Heart right ventricle (tissue), 16 donors: Measurements from ENCODE around the gene EDNRA. TPM values are rescaled to one million over a fixed set of nuclear protein-coding genes. Genes with fewer than 3 reads are reported as not detected.

Source experiments
- ATAC-seq, 8 donors: fragments of 200-7000 bp; cut with Tn5 transposase; one replicate each; pipeline ENCODE4 v1.9.1; 2020; ENCODE audit warnings: mild to moderate bottlenecking in 8 of 8, moderate library complexity in 8 of 8, moderate number of reproducible peaks in 1 of 8
- DNase-seq, 2 donors: peaks; one replicate each; pipeline ENCODE4 v3.0.0-alpha.2; 2020
- H3K27ac ChIP-seq, 10 donors: fragments of 200-600 bp; sonication (generic) in 2 of 10; one replicate each; pipeline versions ENCODE4 v1.5.0 to v1.8.0; 2020 to 2022; ENCODE audit warnings: mild to moderate bottlenecking in 3 of 10
- H3K27me3 ChIP-seq, 7 donors: fragments of 200-600 bp; one replicate each; pipeline ENCODE4 v1.8.0; 2021 to 2022; ENCODE audit warnings: mild to moderate bottlenecking in 2 of 7
- H3K36me3 ChIP-seq, 9 donors: fragments of 200-600 bp; sonication (generic) in 1 of 9; one replicate each; pipeline versions ENCODE4 v1.5.0 to v1.8.0; 2020 to 2022; ENCODE audit warnings: mild to moderate bottlenecking in 2 of 9
- H3K4me1 ChIP-seq, 9 donors: fragments of 200-600 bp; sonication (generic) in 1 of 9; one replicate each; pipeline versions ENCODE4 v1.5.0 to v1.8.0; 2020 to 2022; ENCODE audit warnings: mild to moderate bottlenecking in 4 of 9
- H3K4me3 ChIP-seq, 10 donors: fragments of 200-600 bp; sonication (generic) in 2 of 10; one replicate each; pipeline versions ENCODE4 v1.5.0 to v1.8.0; 2020 to 2022; ENCODE audit warnings: mild to moderate bottlenecking in 7 of 10, moderate library complexity in 2 of 10
- H3K9me3 ChIP-seq, 11 donors: fragments of 200-600 bp in 10 of 11; sonication (generic) in 2 of 11; one replicate each; pipeline versions ENCODE4 v1.5.0 to v1.8.0; 2013 to 2022; ENCODE audit warnings: mild to moderate bottlenecking in 2 of 11, control low read depth in 1 of 11, moderate library complexity in 1 of 11
- WGBS, 2 donors: extraction: QIAGEN DNeasy Blood & Tissue Kit; methylation state at CpG; one replicate each; pipeline ENCODE4 v1.1.7; 2013; ENCODE audit warnings: inconsistent platforms in 1 of 2; 5-methylcytosine and 5-hydroxymethylcytosine counted together
- intact Hi-C, 10 donors: fragments of 100-400 bp; cut with DNase I; formaldehyde crosslinking; loops; one replicate each; pipeline versions ENCODE4 v1.11.1 to v1.14.2; 2022
- polyA plus RNA-seq, 2 donors: library from polyadenylated mRNA; stranded (reverse); fragments of 200-250 nt; gene quantifications; one replicate each; pipeline ENCODE4 v1.2.3, GENCODE V29; 2013
- total RNA-seq, 10 donors: library from RNA; stranded (reverse); fragmentation: NEBNext Ultra II Directional in 3 of 10; extraction: Animal tissue kit (Norgen Biotek cat#: 25700) in 3 of 10; gene quantifications; one replicate each; pipeline versions ENCODE4 v1.2.1 to v1.2.4, GENCODE V29; 2021 to 2023
- TF ChIP-seq, protein P1 (sequence below), 9 donors: fragments of 200-600 bp; sonication (generic) in 2 of 9; IDR thresholded peaks; one replicate each; pipeline versions ENCODE4 v1.5.0 to v1.8.0; 2021 to 2022; ENCODE audit warnings: antibody characterized with exemption in 9 of 9, mild to moderate bottlenecking in 5 of 9, moderate library complexity in 1 of 9
- donor health status: Arrhythmogenic right ventricular cardiomyopathy.
- donor health status: ischemic (EF 13 %, LVEDD 7.1; RV severe dilation, severe dysfunction).
- donor health status: healthy with polysubstance abuse.
- donor health status: DM: no; HTN: yes; CAD: no.
- donor health status: DM: no; HTN: no; CAD: no.
- donor health status: ischemic (EF 25% LVEDD 6.9; RV normal size, moderate dysfunction).
- donor health status: ischemic (EF 25% LVEDD 5.7; RV mildly dilated, moderate dysfunction).
- donor health status: healthy.
- donor health status: DM: yes; HTN: yes; CAD: no.
- donor health status: Ischemic cardiomyopathy.
- donor health status: ischemic (EF 35%, LVEDD 5.7; RV mildly dilated, moderate dysfunction).
- donor health status: nonischemic (EF 11% LVEDD 7.7; RV severe dilation, severe dysfunction).
- donor health status: DM: yes; HTN: yes; CAD: no.
- donor health status: PGD.
- donor health status: ischemic (EF 29% LVEDD 5.4; RV normal size, mild dysfunction).
- donor health status: nonischemic (EF 23%, LVEDD 6.1; RV moderate dilation, normal function).

EDNRA gene
- total and polyA plus RNA-seq, 12 donors: 4.4 to 27.4 (median 11.1) TPM

- TF ChIP-seq, protein P1, sequence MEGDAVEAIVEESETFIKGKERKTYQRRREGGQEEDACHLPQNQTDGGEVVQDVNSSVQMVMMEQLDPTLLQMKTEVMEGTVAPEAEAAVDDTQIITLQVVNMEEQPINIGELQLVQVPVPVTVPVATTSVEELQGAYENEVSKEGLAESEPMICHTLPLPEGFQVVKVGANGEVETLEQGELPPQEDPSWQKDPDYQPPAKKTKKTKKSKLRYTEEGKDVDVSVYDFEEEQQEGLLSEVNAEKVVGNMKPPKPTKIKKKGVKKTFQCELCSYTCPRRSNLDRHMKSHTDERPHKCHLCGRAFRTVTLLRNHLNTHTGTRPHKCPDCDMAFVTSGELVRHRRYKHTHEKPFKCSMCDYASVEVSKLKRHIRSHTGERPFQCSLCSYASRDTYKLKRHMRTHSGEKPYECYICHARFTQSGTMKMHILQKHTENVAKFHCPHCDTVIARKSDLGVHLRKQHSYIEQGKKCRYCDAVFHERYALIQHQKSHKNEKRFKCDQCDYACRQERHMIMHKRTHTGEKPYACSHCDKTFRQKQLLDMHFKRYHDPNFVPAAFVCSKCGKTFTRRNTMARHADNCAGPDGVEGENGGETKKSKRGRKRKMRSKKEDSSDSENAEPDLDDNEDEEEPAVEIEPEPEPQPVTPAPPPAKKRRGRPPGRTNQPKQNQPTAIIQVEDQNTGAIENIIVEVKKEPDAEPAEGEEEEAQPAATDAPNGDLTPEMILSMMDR (IDR thresholded peaks at IDR 0.05): peak in 4 of 9 donors; percentile 20 to 38 (median 30)
- ATAC-seq: peak in 6 of 8 donors; percentile 33 to 79 (median 70)
- Histone ChIP-seq H3K4me1 (peaks cover 0 to 23% (median 4%) of the 10 kb centered on the region in 9 donors), H3K36me3 (peaks cover 0 to 11% (median 0%) of the 10 kb centered on the region in 9 donors), H3K27me3 (no peaks in the 10 kb centered on the region), H3K9me3 (no peaks in the 10 kb centered on the region), H3K4me3 (no peak overlapping the region), H3K27ac (peak overlapping the region in 2 of 10 donors; percentile 7 to 27)
- peak in 1 of 2 donors; percentile 37 for DNase-seq
- WGBS, 2 donors: 42 to 44% methylated on average over 2 of the region's 2 CpGs
- intact Hi-C loops: loop anchor here in 1 of 10 donors (5.0 kb wide), 1 partner anchor 364 kb away; no protein-coding TSS in a partner anchor
Observed at GRCh38 chr4:147526272-147526654, 45.4 kb downstream of the EDNRA start.

GRCh38 chr4:147528054-147528453, 47.2 kb downstream of the EDNRA start:
- Histone ChIP-seq H3K27ac (no peak overlapping the region), H3K36me3 (no peaks in the 10 kb centered on the region), H3K27me3 (no peaks in the 10 kb centered on the region), H3K4me1 (peaks cover 0 to 23% (median 4%) of the 10 kb centered on the region in 9 donors), H3K9me3 (no peaks in the 10 kb centered on the region), H3K4me3 (no peak overlapping the region)
- no peak for DNase-seq
- intact Hi-C loops: loop anchor here in 1 of 10 donors (5.0 kb wide), 1 partner anchor 366 kb away; no protein-coding TSS in a partner anchor
- 88 to 91% methylated on average over 2 of the region's 2 CpGs for WGBS, 2 donors
- ATAC-seq: no peak
- TF ChIP-seq, protein P1 (IDR thresholded peaks at IDR 0.05): no peak

GRCh38 chr4:147530134-147530533, 49.2 kb downstream of the EDNRA start:
- H3K9me3 ChIP-seq: no peaks in the 10 kb centered on the region
- no peaks in the 10 kb centered on the region for H3K27me3 ChIP-seq
- no peak overlapping the region for H3K4me3 ChIP-seq
- TF ChIP-seq, protein P1 (IDR thresholded peaks at IDR 0.05): no peak
- intact Hi-C loops: no loop called here
- no peak overlapping the region for H3K27ac ChIP-seq
- DNase-seq (no peak), ATAC-seq (no peak)
- H3K36me3 ChIP-seq: no peaks in the 10 kb centered on the region
- WGBS, 2 donors: 65 to 70% methylated on average over 1 of the region's 1 CpG
- H3K4me1 ChIP-seq: peaks cover 0 to 24% (median 9%) of the 10 kb centered on the region in 9 donors

DNA sequence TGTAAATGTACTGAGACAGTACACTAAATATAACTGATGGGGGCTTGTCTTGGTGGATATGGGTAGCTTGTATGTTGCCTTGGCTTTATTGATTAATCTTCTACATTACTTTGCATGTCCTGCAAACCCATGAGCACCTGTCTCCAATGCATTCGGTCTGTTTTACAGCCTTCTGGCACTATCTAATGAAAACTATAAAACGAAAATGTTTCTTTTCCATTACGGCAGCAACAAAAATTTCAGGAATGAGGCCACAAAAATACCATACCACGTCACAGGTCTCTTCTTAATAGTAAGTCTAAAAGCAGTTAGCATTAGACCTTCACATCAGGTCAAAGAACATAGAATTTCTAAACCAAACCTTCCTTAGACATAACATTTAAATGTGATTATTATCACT, 49.8 kb downstream of the EDNRA start:
- Histone ChIP-seq H3K27me3 (no peaks in the 10 kb centered on the region), H3K4me1 (peaks cover 0 to 23% (median 4%) of the 10 kb centered on the region in 9 donors), H3K36me3 (peaks cover 0 to 5% (median 0%) of the 10 kb centered on the region in 9 donors), H3K27ac (no peak overlapping the region), H3K9me3 (no peaks in the 10 kb centered on the region), H3K4me3 (no peak overlapping the region)
- intact Hi-C loops: no loop called here
- WGBS, 2 donors: 61 to 65% methylated on average over 4 of the region's 4 CpGs
- no peak for DNase-seq
- no peak for ATAC-seq
- TF ChIP-seq, protein P1 (IDR thresholded peaks at IDR 0.05): no peak
